A549 treated with CpdA at 1 μM for 4 hours (cell line): ENCODE data around the gene RHBDL1. TPM values are rescaled to one million over a fixed set of nuclear protein-coding genes. Genes with fewer than 3 reads are reported as not detected.

Experiments
- total RNA-seq: library from RNA; stranded (reverse); fragments of 200-300 nt; extraction: Qiagen RNA extraction; gene quantifications from 5 replicates; pipeline ENCODE4 v1.2.3, GENCODE V29; 2022; ENCODE audit warnings: low read depth

The RHBDL1 gene
- total RNA-seq, 1 experiment from 2014 or later = 1.5 TPM

Other genes starting within 250 kb of the RHBDL1 start
- gene CAPN15, start 148.0 kb upstream of the RHBDL1 start, total RNA-seq = 45.7 to 81.9 TPM (median 75.8 TPM) in 5 replicates
- gene PRR35, start 115.3 kb upstream of the RHBDL1 start, total RNA-seq = 0.08 to 0.20 TPM (median 0.09 TPM) in 3 of 5 replicates, not detected in the others
- gene NHLRC4, start 108.7 kb upstream of the RHBDL1 start, total RNA-seq = 0.12 to 0.23 TPM (median 0.21 TPM) in 5 replicates
- gene PIGQ, start 105.7 kb upstream of the RHBDL1 start, total RNA-seq = 28.6 to 41.6 TPM (median 36.3 TPM) in 5 replicates
- gene RAB40C, start 85.6 kb upstream of the RHBDL1 start, total RNA-seq = 13.7 to 19.3 TPM (median 16.9 TPM) in 5 replicates
- 0.13 to 0.23 TPM (median 0.16 TPM) in 4 of 5 replicates, not detected in the other for gene WFIKKN1, start 44.7 kb upstream of the RHBDL1 start, total RNA-seq
- gene METTL26, start 39.4 kb upstream of the RHBDL1 start, total RNA-seq = 70.5 to 143 TPM (median 129 TPM) in 5 replicates
- 18.7 to 43.8 TPM (median 40.3 TPM) in 5 replicates for gene MCRIP2, start 33.8 kb upstream of the RHBDL1 start, total RNA-seq
- 16.8 to 31.5 TPM (median 24.8 TPM) in 5 replicates for gene WDR90, start 26.3 kb upstream of the RHBDL1 start, total RNA-seq
- 66.4 to 97.4 TPM (median 83.6 TPM) in 5 replicates for gene RHOT2, start 7.5 kb upstream of the RHBDL1 start, total RNA-seq
- 78.9 to 127 TPM (median 111 TPM) in 5 replicates for gene STUB1, start 4.7 kb downstream of the RHBDL1 start, total RNA-seq
- 68.3 to 83.7 TPM (median 79.8 TPM) in 5 replicates for gene JMJD8, start 8.7 kb downstream of the RHBDL1 start, total RNA-seq
- gene WDR24, start 14.7 kb downstream of the RHBDL1 start, total RNA-seq = 4.9 to 7.4 TPM (median 6.3 TPM) in 5 replicates
- 1.8 to 3.2 TPM (median 2.6 TPM) in 5 replicates for gene FBXL16, start 30.1 kb downstream of the RHBDL1 start, total RNA-seq
- gene METRN, start 39.4 kb downstream of the RHBDL1 start, total RNA-seq = 64.1 to 206 TPM (median 188 TPM) in 5 replicates
- 25.8 to 60.1 TPM (median 55.1 TPM) in 5 replicates for gene ANTKMT, start 45.5 kb downstream of the RHBDL1 start, total RNA-seq
- gene CCDC78, start 50.8 kb downstream of the RHBDL1 start, total RNA-seq = 3.7 to 7.1 TPM (median 5.7 TPM) in 5 replicates
- 13.4 to 18.6 TPM (median 16.8 TPM) in 5 replicates for gene HAGHL, start 51.4 kb downstream of the RHBDL1 start, total RNA-seq
- 16.7 to 26.8 TPM (median 22.7 TPM) in 5 replicates for gene CIAO3, start 65.3 kb downstream of the RHBDL1 start, total RNA-seq
- 1.4 to 3.1 TPM (median 2.8 TPM) in 5 replicates for gene MSLN, start 85.1 kb downstream of the RHBDL1 start, total RNA-seq
- 31.5 to 55.5 TPM (median 49.7 TPM) in 5 replicates for gene RPUSD1, start 112.7 kb downstream of the RHBDL1 start, total RNA-seq
- gene CHTF18, start 112.9 kb downstream of the RHBDL1 start, total RNA-seq = 15.2 to 30.0 TPM (median 23.2 TPM) in 5 replicates
- not detected in 5 replicates for gene GNG13, start 125.1 kb downstream of the RHBDL1 start, total RNA-seq